Mesothelial cell of epicardium (in vitro differentiated cells): ENCODE results near the gene ENG. TPM values are rescaled to one million over a fixed set of nuclear protein-coding genes. Genes with fewer than 3 reads are reported as not detected.

ENCODE experiments used
- DNase-seq, 2 experiments: peaks; one replicate each; pipeline ENCODE4 v3.0.0; 2021; ENCODE audit warnings: low spot score in 2 of 2; ENCODE audit not compliant: unreplicated experiment in 2 of 2
- H3K27ac Mint-ChIP-seq: 2 replicates; pipeline ENCODE4 v1.8.0; 2021; ENCODE audit warnings: mixed read lengths
- H3K27me3 Mint-ChIP-seq: 2 replicates; pipeline ENCODE4 v1.8.0; 2021; ENCODE audit warnings: low read depth, mixed read lengths
- H3K36me3 Mint-ChIP-seq: 2 replicates; pipeline ENCODE4 v1.8.0; 2021; ENCODE audit warnings: mixed read lengths
- H3K4me1 Mint-ChIP-seq: 2 replicates; pipeline ENCODE4 v1.8.0; 2021; ENCODE audit warnings: mixed read lengths
- H3K4me3 Mint-ChIP-seq: 2 replicates; pipeline ENCODE4 v1.8.0; 2021; ENCODE audit warnings: mild to moderate bottlenecking, moderate library complexity, mixed read lengths
- H3K9me3 Mint-ChIP-seq: 2 replicates; pipeline ENCODE4 v1.8.0; 2021; ENCODE audit warnings: mixed read lengths
- CTCF ChIP-seq: fragments of 200-600 bp; sonication (generic); IDR thresholded peaks from one replicate; pipeline ENCODE4 v1.5.0; 2021; ENCODE audit warnings: antibody characterized with exemption; ENCODE audit not compliant: unreplicated experiment
- total RNA-seq: library from RNA; stranded (reverse); gene quantifications from 3 replicates; pipeline ENCODE4 v1.2.1, GENCODE V29; 2021

Gene ENG
- total RNA-seq, 1 donor from 2014 or later = 8.5 TPM

- Mint-ChIP-seq H3K36me3 (peaks cover 4% of the 10 kb centered on the region), H3K4me3 (no peak overlapping the region), H3K27me3 (no peaks in the 10 kb centered on the region), H3K9me3 (no peaks in the 10 kb centered on the region), H3K4me1 (peaks cover 5% of the 10 kb centered on the region), H3K27ac (no peak overlapping the region)
- no peak for TF ChIP-seq CTCF
- DNase-seq = no peak
Measured at GRCh38 chr9:127816362-127816725, 38.1 kb downstream of the ENG start.

GRCh38 chr9:127815512-127816361, 38.7 kb downstream of the ENG start:
- no peak for DNase-seq
- Mint-ChIP-seq H3K36me3 (peaks cover 4% of the 10 kb centered on the region), H3K4me1 (peaks cover 5% of the 10 kb centered on the region), H3K9me3 (no peaks in the 10 kb centered on the region), H3K27ac (no peak overlapping the region), H3K4me3 (no peak overlapping the region), H3K27me3 (no peaks in the 10 kb centered on the region)
- TF ChIP-seq CTCF = no peak

- no peak for DNase-seq
- Mint-ChIP-seq H3K27ac (no peak overlapping the region), H3K27me3 (no peaks in the 10 kb centered on the region), H3K9me3 (no peaks in the 10 kb centered on the region), H3K36me3 (peaks cover 4% of the 10 kb centered on the region), H3K4me3 (no peak overlapping the region), H3K4me1 (peaks cover 5% of the 10 kb centered on the region)
- TF ChIP-seq CTCF = no peak
Measured at GRCh38 chr9:127814619-127815511, 39.6 kb downstream of the ENG start.

DNA sequence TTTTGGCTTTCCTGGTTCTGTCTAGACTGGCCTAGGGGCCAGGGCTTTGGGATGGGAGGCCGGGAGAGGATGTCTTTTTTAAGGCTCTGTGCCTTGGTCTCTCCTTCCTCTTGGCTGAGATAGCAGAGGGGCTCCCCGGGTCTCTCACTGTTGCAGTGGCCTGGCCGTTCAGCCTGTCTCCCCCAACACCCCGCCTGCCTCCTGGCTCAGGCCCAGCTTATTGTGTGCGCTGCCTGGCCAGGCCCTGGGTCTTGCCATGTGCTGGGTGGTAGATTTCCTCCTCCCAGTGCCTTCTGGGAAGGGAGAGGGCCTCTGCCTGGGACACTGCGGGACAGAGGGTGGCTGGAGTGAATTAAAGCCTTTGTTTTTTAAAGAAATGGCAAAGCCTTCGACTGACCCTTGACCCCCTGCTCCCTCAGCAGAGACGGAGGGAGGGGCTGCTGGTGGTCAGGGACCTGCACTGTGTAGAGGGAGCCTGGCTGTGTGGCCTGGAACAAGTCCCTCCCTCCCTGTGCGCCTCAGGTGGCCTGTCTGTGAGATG, 40.7 kb downstream of the ENG start:
- peaks cover 10% of the 10 kb centered on the region for H3K4me1 Mint-ChIP-seq
- H3K4me3 Mint-ChIP-seq = no peak overlapping the region
- DNase-seq = no peak
- H3K36me3 Mint-ChIP-seq = peaks cover 4% of the 10 kb centered on the region
- TF ChIP-seq CTCF = no peak
- no peaks in the 10 kb centered on the region for H3K27me3 Mint-ChIP-seq
- no peaks in the 10 kb centered on the region for H3K9me3 Mint-ChIP-seq
- no peak overlapping the region for H3K27ac Mint-ChIP-seq

GRCh38 chr9:127812936-127813675, 41.4 kb downstream of the ENG start:
- Mint-ChIP-seq H3K27me3 (no peaks in the 10 kb centered on the region), H3K36me3 (peaks cover 4% of the 10 kb centered on the region), H3K4me1 (peaks cover 10% of the 10 kb centered on the region), H3K9me3 (no peaks in the 10 kb centered on the region), H3K27ac (no peak overlapping the region), H3K4me3 (no peak overlapping the region)
- DNase-seq = no peak
- no peak for TF ChIP-seq CTCF
